Body of pancreas (tissue), 4 donors: ENCODE measurements around the gene ABCB8. TPM values are rescaled to one million over a fixed set of nuclear protein-coding genes. Genes with fewer than 3 reads are reported as not detected.

Source experiments
- ATAC-seq: fragments of 150-250 bp; one replicate; pipeline ENCODE4 v1.9.1; 2016
- DNase-seq, 4 donors: peaks; one replicate each; pipeline ENCODE4 v3.0.0-alpha.2; 2019
- H3K27ac ChIP-seq, 4 donors: fragments of 200-600 bp; sonication (generic); 1 replicate in 3 of 4; 2 replicates in 1 of 4; pipeline versions ENCODE4 v1.5.1 to v1.6.1; 2016 to 2019; ENCODE audit warnings: mild to moderate bottlenecking in 1 of 4, mixed read lengths in 1 of 4, moderate library complexity in 1 of 4
- H3K27me3 ChIP-seq, 2 donors: fragments of 200-600 bp; sonication (generic); one replicate each; pipeline ENCODE4 v1.6.0; 2016; ENCODE audit warnings: mild to moderate bottlenecking in 1 of 2
- H3K36me3 ChIP-seq, 2 donors: fragments of 200-600 bp; sonication (generic); replicated peaks in 1 of 2; 2 replicates each; pipeline ENCODE4 v1.5.1; 2016; ENCODE audit warnings: low read depth in 2 of 2; ENCODE audit not compliant: insufficient read depth in 1 of 2
- H3K4me1 ChIP-seq: fragments of 200-600 bp; sonication (generic); one replicate; pipeline ENCODE4 v1.6.0; 2016
- H3K4me3 ChIP-seq, 2 donors: fragments of 200-600 bp; sonication (generic); 1 replicate in 1 of 2; 2 replicates in 1 of 2; pipeline ENCODE4 v1.5.1; 2016 to 2019
- H3K9me3 ChIP-seq, 3 donors: fragments of 200-600 bp; sonication (generic); 1 replicate in 2 of 3; 2 replicates in 1 of 3; pipeline ENCODE4 v1.5.1; 2016
- CTCF ChIP-seq, 7 experiments: fragments of 450-650 bp in 4 of 7; fragments of 200-600 bp in 3 of 7; sonication (generic) in 3 of 7; IDR thresholded peaks; one replicate each; pipeline ENCODE4 v1.5.1; 2016 to 2019; ENCODE audit warnings: antibody characterized with exemption in 7 of 7
- POLR2A ChIP-seq, 3 donors: fragments of 450-650 bp; IDR thresholded peaks; one replicate each; pipeline ENCODE4 v1.6.1; 2016; ENCODE audit warnings: antibody characterized with exemption in 3 of 3, mild to moderate bottlenecking in 2 of 3
- WGBS, 2 donors: methylation state at CpG; one replicate each; pipeline ENCODE4 v1.1.5; 2017; 5-methylcytosine and 5-hydroxymethylcytosine counted together
- intact Hi-C: fragments of 100-400 bp; cut with DNase I; formaldehyde crosslinking; loops from one replicate; pipeline ENCODE4 v1.15.1; 2023
- total RNA-seq, 2 donors: library from RNA; depleted of rRNA; stranded (reverse); fragments of >200 nt; gene quantifications; one replicate each; pipeline ENCODE4 v1.1.0, GENCODE V29; 2016

Gene ABCB8
- total RNA-seq, 2 donors from 2014 or later: 8.8 to 39.6 TPM

DNA sequence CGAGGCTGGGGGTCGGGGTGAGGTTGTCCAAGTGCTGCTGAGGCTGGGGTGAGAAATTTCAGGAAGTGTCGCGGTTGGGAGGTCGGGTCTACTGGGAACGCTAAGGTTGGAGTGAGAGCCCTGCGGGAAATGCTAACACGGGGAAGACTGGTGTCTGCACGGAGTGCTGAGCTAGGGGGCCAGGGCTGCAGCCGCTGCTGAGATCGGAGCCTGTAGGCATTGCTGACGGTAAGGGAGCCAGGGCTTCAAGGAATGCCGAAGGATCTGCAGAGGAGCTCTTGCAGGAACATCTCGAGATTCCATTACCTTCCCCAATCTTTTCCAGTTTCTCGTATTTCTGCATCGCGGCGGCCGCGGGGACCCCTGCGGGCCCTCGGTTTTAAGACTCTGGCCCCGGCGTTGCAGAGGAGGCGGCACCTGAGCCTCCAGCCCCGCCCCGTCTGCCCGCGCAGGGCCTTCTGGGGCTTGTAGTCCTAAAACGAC lies 29.3 kb downstream of the ABCB8 start, which contains the start of gene CDK5:
Gene CDK5, minus strand, starts transcription at position 392 of the 483 bp plus-strand sequence. Its CDS starts 49 bp downstream, at position 343.
- intact Hi-C loops: no loop called here
- peak within 1 kb of the TSS; percentile 92 to 98 (median 96) for H3K27ac ChIP-seq
- ATAC-seq (no peak), DNase-seq (peak in 1 of 4 donors; percentile 35)
- 1 to 3% methylated on average over 14 to 30 of the region's 30 CpGs for WGBS, 2 donors
- no peak for TF ChIP-seq CTCF (IDR thresholded peaks at IDR 0.05)
- TF ChIP-seq POLR2A (IDR thresholded peaks at IDR 0.05): no peak
- no peaks in the 10 kb centered on the region for H3K27me3 ChIP-seq
- peaks cover 46% of the 10 kb centered on the region for H3K4me1 ChIP-seq
- H3K36me3 ChIP-seq: no peaks in the 10 kb centered on the region
- no peaks in the 10 kb centered on the region for H3K9me3 ChIP-seq
- H3K4me3 ChIP-seq: peak within 1 kb of the TSS; percentile 49 to 57

GRCh38 chr7:151057989-151058780 lies 29.9 kb downstream of the ABCB8 start:
- H3K27me3 ChIP-seq: no peaks in the 10 kb centered on the region
- no peaks in the 10 kb centered on the region for H3K36me3 ChIP-seq
- 1 to 4% methylated on average over 5 to 46 of the region's 46 CpGs for WGBS, 2 donors
- peak; percentile 99 to 100 (median 99) for DNase-seq
- H3K4me3 ChIP-seq: peak overlapping the region in 1 of 2 donors; percentile 57
- H3K9me3 ChIP-seq: no peaks in the 10 kb centered on the region
- peak in 1 of 7 experiments; percentile 7 for TF ChIP-seq CTCF (IDR thresholded peaks at IDR 0.05)
- peak; percentile 43 to 87 (median 83) for TF ChIP-seq POLR2A (IDR thresholded peaks at IDR 0.05)
- peaks cover 49% of the 10 kb centered on the region for H3K4me1 ChIP-seq
- intact Hi-C loops: no loop called here
- H3K27ac ChIP-seq: peak overlapping the region; percentile 92 to 98 (median 96)
- ATAC-seq: peak; percentile 83

- ATAC-seq: no peak
- Histone ChIP-seq H3K36me3 (no peaks in the 10 kb centered on the region), H3K27me3 (no peaks in the 10 kb centered on the region), H3K27ac (peak overlapping the region; percentile 92 to 98 (median 96)), H3K4me3 (no peak overlapping the region), H3K4me1 (peaks cover 56% of the 10 kb centered on the region), H3K9me3 (no peaks in the 10 kb centered on the region)
- intact Hi-C loops: no loop called here
- WGBS, 2 donors: 5 to 6% methylated on average over 7 to 18 of the region's 18 CpGs
- DNase-seq: peak in 1 of 4 donors; percentile 23
- TF ChIP-seq CTCF (IDR thresholded peaks at IDR 0.05) (no peak), POLR2A (IDR thresholded peaks at IDR 0.05) (no peak)
Measured at GRCh38 chr7:151058781-151059366, 30.6 kb downstream of the ABCB8 start.

- Histone ChIP-seq H3K4me3 (peak within 1 kb of the TSS; percentile 48 to 73), H3K9me3 (no peaks in the 10 kb centered on the region), H3K27me3 (no peaks in the 10 kb centered on the region), H3K36me3 (peaks cover 0 to 2% of the 10 kb centered on the region in 2 donors), H3K4me1 (peaks cover 60% of the 10 kb centered on the region), H3K27ac (peak within 1 kb of the TSS; percentile 92 to 98 (median 96))
- intact Hi-C loops: no loop called here
- TF ChIP-seq CTCF (IDR thresholded peaks at IDR 0.05) (peak; percentile 15 to 54 (median 35)), POLR2A (IDR thresholded peaks at IDR 0.05) (peak in 2 of 3 donors; percentile 55 to 59)
- DNase-seq (peak; percentile 67 to 80 (median 74)), ATAC-seq (peak; percentile 39)
- WGBS, 2 donors: 1 to 3% methylated on average over 24 to 52 of the region's 75 CpGs
Measured at GRCh38 chr7:151059367-151060112, 31.3 kb downstream of the ABCB8 start, which contains the start of gene SLC4A2. Gene SLC4A2, plus strand, starts transcription at chr7:151059589. Its CDS starts 2,399 bp downstream, at chr7:151061988.
